Activated CD8-positive, alpha-beta memory T cell treated with anti-CD3 and anti-CD28 coated beads, Interleukin-2, amount 50 U/mL, for 1 hour (primary cell): ENCODE measurements around the gene TOP2B.

Source experiments
- DNase-seq: peaks from one replicate; pipeline ENCODE4 v3.0.0-alpha.2; 2020; ENCODE audit errors: extremely low read depth

The TOP2B gene

DNA sequence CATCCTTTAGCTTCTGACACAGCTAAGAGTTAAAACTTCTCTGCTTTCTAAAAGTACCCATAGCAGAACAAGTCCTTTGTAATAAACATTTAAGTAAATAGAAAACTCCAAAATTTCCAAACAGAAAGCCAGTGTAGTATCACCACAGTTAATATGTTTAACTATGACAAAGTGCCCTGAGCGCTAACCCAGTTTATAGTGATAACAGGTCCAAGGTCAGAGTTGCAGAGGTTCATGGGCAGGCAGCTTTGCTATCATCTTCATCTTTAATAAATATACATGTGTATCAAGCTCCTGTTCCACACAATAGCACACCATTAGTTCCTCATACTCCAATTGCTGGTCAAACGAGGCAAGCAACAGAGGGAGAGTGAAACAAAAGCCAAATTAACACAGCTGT, 12.4 kb upstream of the TOP2B start:
- DNase-seq: no peak

DNA sequence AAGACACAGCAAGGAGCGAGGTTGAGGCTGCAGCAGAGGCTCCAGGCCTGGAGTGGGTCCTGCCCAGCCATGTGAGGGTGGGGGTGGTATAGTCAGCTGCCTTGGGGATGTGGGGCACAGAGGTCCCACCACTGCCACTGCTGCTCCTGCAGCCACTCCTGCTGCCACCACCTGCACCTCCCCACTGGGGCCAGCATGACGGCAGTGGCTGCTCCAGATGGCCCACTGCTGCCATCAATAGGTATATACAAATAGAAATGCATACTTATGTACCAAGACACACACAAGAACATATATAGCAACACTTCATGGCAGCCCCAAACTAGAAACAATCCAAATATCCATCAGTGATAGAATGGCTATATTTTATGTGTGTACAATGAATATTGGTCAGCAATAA, 10.0 kb upstream of the TOP2B start:
- no peak for DNase-seq

DNA sequence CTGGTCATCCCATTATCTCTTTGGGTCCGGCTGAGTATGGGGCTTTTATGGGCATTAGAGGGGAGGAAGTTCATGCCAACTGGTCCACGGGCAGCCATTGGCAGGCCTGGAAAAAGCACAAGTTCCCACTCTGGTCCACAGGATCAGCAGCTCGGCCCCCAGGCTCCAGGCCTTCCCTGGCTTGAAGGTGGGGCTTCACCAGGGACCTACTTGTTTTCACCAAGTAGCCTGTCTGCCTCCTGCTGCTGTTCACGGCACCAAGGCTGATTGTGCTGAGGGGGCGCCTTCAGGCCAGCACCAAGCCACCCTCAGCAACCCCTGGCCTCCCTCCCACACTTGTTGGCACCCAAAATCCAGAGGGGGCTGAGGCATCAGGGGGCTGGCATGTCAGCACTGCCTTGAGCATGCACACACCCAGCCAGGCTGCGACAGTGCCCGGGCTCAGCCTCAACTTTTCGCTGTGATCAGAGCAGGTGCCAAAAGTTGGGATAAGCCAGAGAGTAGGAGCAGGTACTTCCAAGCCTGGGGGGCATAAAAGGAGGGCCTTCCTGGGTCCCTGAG, 9.1 kb upstream of the TOP2B start:
- no peak for DNase-seq

DNA sequence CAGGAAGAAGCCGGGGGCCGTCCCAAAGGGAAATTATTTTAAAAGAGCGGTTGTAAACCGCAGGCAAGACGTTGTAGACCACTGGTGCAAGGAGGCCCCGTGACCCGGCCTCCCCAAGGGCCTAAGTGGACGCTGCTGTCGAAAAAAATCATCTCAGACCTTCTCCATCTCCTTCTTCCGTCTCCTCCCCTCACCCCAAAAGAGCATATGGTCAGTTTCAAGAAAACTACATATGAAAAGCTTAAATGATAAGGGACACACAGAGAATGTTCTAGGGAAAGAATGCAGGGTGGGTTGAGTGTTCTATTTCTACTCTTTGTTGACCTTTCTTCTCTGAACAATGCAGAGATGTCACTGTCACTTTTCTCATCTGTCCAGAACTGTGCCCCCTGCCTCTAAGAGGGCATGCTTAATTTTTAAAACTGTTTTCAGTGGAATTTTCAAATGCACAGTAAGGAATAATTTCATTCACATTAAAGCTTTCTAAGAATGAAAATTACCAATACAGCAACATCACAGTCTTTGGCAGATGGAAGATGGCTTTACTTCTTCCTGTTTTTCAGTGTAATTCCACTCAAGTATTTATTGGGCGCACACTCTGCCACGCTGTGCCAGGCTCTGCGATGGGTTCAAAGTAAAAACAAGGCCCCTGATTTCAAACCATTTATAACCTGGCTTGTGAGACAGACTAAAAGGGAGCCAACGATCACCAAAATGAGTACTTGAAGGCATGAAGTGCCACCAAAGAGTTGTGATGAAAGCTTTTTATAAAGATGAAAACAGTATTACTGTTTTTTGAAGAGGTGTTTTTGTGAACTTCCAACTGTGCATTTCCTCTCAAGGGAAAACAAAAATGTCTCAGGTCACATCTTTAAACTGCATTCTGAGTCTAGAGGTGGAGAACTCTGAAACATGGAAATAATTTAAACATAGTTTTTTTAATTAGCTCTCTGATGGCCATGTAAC, 891 bp upstream of the TOP2B start:
- no peak for DNase-seq

DNA sequence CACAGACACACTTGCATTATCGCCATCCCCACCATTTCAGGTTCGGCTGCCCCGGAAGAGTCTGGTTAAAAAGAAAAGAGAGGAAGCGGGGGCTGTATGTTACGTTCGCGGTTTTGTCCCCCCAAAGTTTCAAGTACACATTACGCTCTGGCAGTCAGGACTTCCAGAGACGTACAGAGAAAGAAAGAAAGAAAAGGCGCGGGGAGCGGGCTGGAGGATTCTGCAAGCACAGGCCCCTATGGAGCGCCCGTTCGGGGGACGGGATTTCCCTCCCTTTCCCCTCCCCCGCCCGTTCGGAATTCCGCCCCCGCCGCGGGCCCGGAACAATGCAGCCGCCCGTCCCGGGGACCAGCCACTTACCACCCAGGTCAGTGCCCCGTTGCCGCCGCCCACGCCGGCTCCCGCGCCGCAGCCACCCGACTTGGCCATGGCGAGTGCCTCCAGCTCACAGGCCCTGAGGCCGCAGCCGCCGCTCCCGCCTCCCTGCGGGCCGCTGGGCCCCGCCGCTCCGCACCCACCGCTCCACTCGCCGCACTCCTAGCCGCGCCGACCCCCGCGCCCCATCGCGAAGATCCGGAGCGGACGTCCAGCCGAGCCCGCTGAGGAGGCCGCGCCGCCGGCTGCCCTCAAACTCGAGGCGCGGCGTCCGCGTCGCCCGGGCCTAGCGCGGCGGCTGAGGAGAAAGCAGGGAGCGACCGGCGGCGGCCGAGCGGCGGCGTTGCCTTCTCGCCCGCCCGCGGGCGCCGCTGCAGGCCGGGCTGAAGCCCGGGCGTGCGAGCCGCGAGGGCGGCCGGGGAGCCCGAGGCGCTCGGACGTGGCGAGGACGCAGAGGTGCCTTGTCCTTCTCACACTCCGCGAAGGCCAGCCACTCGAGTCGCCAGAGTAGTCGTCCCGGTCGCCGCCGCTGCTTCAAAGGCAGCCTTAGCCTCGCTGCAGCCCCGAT, 567 bp downstream of the TOP2B start:
- no peak for DNase-seq

DNA sequence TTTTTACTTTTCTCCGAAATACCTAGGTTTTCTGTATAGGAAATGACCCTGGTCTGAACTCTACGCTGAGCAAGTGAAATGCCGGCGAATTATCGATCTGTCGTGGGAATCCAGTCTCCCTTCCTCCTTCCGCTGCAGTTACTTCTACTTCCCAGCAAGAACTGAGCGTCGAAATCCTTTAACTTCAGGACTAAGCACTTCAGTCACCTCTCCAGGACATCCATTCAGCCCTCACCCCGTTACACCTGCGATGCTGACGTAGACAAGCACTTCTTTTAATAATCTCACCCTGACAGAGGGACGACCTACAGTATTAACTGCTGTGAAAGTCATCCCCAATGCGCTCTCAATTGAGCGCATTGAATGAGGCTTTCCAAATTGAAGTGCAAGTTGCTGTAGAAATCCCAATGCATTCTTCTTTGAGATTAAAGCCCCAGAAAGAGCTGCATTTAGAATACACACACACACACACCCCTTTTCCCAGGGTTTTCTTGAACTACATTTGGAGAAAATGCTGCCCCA, 1.3 kb downstream of the TOP2B start:
- DNase-seq: no peak

DNA sequence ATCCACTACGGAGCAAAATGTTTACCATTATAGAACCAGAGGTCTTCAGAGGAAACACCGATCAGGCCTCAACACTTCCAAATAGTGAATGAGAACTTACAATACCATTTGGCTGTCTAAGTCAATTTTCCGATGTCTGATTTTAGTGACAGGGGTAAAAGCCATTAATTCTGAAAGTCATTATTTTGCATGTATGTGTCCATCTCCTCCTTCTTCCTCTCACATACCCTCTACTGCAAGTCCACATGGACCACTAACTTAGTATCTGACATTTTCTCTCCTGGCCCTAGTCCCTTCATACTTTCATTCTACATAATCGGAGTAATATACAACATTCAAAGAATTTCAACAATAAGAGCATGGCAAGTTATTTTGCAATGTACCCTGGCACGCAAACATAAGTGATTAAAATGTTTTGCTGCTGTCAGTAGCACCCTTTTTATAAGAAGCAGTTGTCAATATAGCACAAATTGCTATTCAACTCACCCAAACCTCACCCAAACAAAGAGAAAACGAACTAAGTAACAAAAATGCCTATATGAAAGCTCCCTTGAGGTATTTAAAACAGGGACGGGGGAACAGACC, 1.9 kb downstream of the TOP2B start:
- DNase-seq: no peak

DNA sequence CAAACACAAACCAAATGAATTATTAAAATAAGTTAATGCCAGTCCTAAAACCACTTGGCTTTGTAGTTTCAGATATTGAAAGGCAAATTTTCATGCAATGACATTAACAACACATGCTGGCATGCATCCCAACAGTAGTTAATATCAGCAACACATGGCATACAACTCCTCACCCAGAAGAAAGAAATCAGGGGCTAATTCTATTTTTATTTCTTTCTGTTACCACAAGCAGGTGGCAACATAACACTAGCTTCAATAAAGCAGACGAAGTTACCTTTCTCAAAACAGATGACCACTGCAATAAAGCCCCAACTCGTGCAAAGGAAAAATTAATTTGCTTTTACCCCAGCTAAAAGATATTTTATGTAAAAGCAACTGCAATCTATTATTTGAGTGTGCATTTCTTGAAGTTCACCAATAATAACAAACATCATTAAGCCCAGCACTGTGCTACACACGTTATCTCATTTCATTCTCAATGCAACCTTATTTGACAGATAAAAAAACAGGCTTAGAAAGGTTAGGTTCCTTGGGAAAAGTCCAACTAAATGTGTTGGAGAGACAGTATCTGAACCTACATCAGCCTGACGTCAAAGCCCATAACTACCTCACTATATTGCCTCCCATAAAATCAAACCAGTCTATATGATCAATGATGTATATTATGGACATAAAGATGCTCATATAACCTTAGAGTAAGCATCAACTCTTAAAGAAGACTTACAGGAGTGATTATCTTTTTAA, 2.8 kb downstream of the TOP2B start:
- no peak for DNase-seq

DNA sequence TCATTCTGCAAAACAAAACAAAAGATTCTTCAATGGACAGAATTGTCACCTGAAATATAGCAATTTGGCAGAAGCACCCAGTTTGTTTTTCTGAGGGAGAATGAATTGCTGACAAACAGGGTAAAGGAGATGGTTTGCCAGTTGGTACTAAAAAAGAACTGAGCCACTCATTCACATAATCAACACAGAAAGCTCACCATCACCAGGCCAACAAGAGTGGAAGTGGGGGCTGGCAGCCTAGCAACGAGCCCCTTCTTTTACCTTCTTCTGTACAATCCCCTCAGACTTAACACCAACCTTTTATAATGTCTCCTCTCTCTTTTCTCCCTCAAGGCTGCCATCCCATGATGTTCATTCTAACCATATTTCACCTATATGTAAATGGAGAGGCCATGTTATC, 5.9 kb downstream of the TOP2B start:
- no peak for DNase-seq

DNA sequence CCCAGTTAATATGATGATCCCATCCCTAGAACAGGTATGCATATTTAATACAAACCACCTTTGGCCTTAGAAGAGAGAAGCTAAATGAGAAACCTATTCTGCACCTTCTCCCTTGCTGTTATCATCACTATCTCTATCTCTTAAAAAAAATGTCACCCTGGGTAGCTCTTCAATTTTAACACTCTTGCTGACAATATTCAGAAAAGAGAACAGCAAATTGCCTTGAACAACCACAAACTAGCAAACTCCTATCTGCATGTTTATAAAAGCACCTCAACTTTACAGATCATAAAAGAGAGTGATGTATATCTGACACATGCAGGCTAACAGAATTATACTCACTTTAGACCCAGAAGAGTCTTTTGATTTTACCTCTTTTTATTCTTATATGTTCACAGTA, 7.4 kb downstream of the TOP2B start:
- DNase-seq: no peak

DNA sequence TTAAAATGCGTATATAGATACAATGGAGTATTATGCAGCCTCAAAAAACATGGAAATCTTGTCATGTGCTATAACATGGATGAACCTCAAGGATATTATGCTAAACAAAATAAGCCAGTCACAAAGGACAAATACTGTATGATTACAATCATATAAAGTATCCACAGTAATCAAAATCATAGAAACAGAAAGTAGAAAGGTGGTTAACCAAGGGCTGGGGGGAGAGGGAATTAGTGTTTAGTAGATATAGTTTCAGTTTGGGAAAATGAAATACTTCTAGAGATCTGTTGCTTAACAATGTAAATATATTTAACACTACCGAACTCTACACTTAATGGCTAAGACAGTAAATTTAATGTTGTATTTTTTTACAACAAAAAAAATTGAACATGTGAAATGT, 9.0 kb downstream of the TOP2B start:
- DNase-seq: no peak

DNA sequence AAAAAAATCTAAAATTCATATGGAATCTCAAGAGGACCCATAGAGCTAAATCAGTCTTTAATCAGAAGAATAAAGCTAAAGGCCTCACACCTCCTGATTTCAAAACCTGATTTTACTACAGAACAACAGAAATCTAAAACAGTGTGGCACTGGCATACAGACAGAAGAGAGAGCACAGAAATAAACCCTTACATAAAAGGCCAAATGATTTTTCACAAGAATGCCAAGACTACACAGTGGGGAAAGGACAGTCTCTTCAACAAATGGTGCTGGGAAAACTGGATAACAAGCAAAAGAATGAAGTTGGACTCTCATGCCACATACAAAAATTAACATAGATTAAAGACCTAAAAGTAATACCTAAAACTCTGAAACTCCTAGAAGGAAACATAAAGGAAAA, 10.1 kb downstream of the TOP2B start:
- DNase-seq: no peak

DNA sequence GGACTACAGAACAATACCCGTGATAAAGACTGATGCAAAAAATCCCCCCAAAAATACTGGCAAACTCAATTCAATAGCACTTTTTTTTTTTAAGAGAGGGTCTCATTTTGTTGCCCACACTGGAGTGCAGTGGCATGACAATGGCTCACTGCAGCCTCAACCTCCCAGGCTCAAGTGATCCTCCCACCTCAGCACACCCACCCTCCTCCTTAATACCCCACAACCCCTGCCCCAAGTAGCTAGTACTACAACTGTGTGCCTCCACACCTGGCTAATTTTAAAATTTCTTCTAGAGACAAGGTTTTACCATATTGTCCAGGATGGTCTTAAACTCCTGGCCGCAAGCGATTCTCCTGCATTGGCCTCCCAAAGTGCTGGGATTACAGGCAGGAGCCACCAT, 11.4 kb downstream of the TOP2B start:
- DNase-seq: no peak

DNA sequence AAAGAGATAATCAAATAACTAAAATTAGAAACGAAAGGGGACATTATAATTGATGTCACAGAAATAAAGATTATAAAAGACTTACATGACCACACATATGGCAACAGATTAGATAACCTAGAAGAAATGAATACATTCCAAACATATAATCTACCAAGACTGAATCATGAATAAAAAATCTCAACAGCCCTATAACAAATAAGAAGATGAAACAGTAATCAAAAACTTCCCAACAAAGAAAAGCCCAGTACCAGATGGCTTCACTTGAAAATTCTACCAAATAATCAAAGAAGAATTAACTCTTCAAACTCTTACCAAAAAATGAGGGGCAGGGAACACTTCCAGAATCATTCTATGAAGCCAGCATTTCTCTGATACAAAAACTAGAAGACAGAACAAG, 11.8 kb downstream of the TOP2B start:
- DNase-seq: no peak

DNA sequence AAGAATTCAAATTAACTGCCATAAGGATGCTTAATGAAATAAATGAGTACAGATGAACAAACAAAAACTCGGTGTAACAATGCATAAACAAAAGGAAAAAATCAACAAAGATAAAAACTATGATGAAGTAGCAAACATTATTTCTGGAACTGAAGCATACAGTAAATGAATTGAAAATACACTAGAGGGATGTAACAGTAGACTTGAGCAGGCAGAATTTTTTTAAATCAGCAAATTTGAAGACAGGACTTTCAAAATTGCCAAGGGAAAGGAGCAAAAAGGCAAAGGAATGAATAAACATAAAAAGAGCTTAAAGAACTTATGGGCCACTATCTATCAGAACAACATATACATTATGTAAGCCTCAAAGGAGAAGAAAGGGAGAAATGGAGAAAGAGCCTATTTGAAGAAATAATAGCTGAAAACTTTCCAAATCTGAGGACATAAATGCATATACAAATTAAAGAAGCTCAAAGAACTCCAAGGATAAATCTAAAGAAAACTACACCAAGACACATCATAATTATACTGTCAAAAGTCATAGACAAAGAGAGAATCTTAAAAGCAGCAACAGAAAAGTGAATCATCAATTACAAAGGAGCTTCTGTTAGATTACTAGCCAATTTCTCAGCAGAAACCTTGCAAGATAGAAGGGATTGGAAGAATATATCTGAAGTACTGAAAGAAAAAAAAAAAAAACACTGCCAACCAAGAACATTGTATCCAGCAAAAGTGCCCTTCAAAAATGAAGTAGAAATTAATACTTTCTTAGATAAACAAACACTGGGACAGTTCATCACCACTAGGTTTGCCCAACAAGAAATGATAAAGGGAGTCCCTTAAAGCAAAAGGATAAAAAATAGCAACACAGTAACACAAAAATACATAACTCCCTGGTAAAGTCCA, 15.5 kb downstream of the TOP2B start:
- no peak for DNase-seq

DNA sequence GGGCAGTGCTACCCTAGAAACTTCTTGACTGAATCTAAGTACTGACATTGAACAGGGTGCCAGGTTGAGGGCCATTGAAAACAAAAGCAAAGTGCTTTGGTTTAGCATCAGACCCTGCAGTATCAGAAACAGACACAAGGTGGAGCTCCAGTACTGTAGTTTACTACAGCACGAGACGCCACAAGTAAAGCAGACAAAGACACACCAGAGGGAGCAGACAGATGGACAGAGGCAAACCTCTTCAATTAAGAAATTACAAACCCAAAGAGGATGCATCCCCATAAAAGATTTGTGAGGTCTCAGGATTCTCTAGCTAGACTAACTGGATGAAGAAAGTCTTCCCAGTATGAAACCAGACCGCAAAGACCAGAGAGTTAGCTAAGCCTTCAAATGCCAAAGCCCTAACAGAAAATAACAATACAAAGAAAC, 16.6 kb downstream of the TOP2B start:
- DNase-seq: no peak

DNA sequence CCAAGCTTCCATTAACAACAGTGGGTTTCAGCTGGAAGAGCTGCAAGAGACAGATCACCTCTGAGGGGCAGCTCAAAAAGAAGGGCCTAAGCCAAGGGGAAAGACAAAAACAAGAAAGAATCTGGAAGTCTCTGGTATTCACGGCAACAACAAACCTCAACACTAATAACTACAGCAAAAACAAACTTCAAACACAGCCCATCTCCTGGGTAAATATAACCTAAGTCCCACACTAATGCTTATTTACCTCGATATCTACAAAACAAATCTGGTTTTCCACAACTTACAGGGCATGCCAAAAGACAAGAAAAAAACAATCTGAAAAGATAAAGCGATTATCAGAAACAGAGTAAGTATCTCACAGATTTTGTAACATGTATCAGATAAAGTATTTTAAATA, 29.7 kb downstream of the TOP2B start:
- DNase-seq: no peak

DNA sequence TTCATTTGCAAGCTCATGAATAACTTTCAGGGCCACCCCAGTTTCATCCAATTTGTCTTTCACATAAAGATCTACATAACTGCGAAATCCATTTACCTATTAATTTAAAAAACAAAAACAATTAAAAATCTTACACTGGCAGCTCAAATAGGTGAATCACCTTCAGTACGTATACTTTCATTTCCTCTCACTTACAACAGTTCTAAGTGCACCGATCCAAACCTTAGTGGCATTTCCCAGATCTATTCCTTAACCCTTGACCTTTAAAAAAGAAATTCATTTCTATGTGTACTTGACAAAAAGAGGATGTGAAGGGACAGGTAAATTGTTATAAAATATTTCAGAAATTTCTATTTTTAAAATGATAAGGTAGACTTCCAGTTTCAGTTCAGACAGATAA, 30.8 kb downstream of the TOP2B start:
- no peak for DNase-seq

DNA sequence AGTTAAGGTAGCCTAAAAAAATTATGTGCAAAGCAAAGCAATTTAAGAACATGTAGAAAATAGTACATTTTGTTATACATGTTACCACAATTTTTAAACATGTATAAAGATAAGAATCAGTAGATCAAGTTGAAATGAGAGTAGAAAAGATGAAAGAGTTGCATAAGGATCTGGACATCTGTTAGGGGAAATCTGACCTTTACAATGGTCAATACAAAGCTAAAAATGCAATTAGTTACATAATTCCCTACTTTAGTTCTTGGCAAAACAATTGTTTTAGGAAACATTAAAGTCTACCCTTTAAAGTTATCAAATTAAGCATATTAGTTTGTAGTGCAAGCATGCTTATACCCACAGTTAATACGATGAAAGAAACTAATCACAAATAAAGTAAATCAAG, 32.7 kb downstream of the TOP2B start:
- no peak for DNase-seq

DNA sequence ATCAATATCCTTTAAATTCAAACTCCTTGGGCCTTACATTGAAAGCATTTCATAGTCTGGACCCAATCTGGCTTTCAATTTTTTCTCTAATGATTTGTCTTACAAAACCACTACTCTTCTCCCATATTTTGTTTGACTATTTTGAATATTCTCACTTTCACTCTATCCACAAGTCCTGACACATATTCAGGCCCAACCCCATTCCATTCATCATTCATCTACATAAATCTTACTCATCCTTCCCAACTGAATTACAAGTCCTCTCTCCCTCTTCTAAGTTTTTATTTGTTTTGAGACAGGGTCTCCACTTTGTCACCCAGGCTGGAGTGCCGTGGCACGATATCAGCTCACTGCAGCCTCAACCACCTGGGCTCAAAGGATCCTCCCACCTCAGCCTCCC, 43.6 kb downstream of the TOP2B start:
- no peak for DNase-seq
